H1 (cell line): Measurements from ENCODE around the gene SKIL. TPM values are rescaled to one million over a fixed set of nuclear protein-coding genes. Genes with fewer than 3 reads are reported as not detected.
A peak's percentile ranks its signal among the peaks of the same experiment; 100 is the strongest.

Source experiments
- CTCF ChIA-PET: fragments of 300-600 bp; sonication (Branson Sonifier 250); formaldehyde crosslinking; loops from one replicate; lab custom pipeline; 2021; ENCODE audit not compliant: partially characterized antibody; lab: Charles Lee
- POLR2A ChIA-PET: fragments of 300-600 bp; sonication (Branson Sonifier 250); formaldehyde crosslinking; loops from one replicate; lab custom pipeline; 2021; ENCODE audit warnings: inconsistent platforms; ENCODE audit not compliant: partially characterized antibody; lab: Charles Lee
- DNase-seq, 2 experiments: peaks; one replicate each; pipeline versions ENCODE4 v3.0.0 to v3.0.0-alpha.2; 2010 to 2022; ENCODE audit warnings: low spot score in 2 of 2, low read depth in 1 of 2, mixed read lengths in 1 of 2
- FAIRE-seq: peaks from 2 replicates; lab custom pipeline; 2011; peaks lifted over from hg19 to GRCh38; lab: Jason Lieb, UNC
- H2AFZ ChIP-seq: 2 replicates; pipeline ENCODE4 v1.8.1; 2012; ENCODE audit warnings: low read length, inconsistent platforms
- H2AK5ac ChIP-seq: 2 replicates; pipeline ENCODE4 v1.6.1; 2013; ENCODE audit warnings: low read depth, low read length
- H2BK120ac ChIP-seq: replicated peaks from 2 replicates; pipeline ENCODE3; 2013; ENCODE audit warnings: low read depth, low read length, inconsistent platforms
- H2BK12ac ChIP-seq: 2 replicates; pipeline ENCODE4 v1.6.1; 2013; ENCODE audit warnings: low read depth, low read length
- H2BK15ac ChIP-seq: 2 replicates; pipeline ENCODE4 v1.6.1; 2013; ENCODE audit warnings: low read length
- H2BK20ac ChIP-seq: 2 replicates; pipeline ENCODE4 v1.6.1; 2013; ENCODE audit warnings: low read length
- H2BK5ac ChIP-seq: 2 replicates; pipeline ENCODE4 v1.6.1; 2013; ENCODE audit warnings: low read depth, low read length
- H3K14ac ChIP-seq: 2 replicates; pipeline ENCODE4 v1.6.1; 2013; ENCODE audit warnings: inconsistent platforms; ENCODE audit not compliant: insufficient read length
- H3K18ac ChIP-seq: 2 replicates; pipeline ENCODE4 v1.6.1; 2013; ENCODE audit warnings: low read length; ENCODE audit errors: extremely low read depth
- H3K23ac ChIP-seq: 2 replicates; pipeline ENCODE4 v1.6.1; 2013; ENCODE audit warnings: inconsistent platforms; ENCODE audit not compliant: insufficient read length
- H3K23me2 ChIP-seq: 2 replicates; pipeline ENCODE4 v1.6.1; 2013; ENCODE audit warnings: low read depth, low read length
- H3K27ac ChIP-seq: 2 replicates; pipeline ENCODE4 v1.6.1; 2011; ENCODE audit warnings: low read depth, low read length, inconsistent platforms
- H3K27me3 ChIP-seq, 4 experiments: replicated peaks in 1 of 4; 1 replicate in 1 of 4; 2 replicates in 3 of 4; pipeline versions ENCODE4 v1.6.1 to v1.8.1; 2011 to 2013; ENCODE audit warnings: low read length in 3 of 4, mild to moderate bottlenecking in 3 of 4, inconsistent platforms in 2 of 4, mixed read lengths in 2 of 4, moderate library complexity in 1 of 4; ENCODE audit not compliant: control insufficient read depth in 3 of 4, insufficient read depth in 3 of 4; ENCODE audit errors: extremely low read depth in 1 of 4
- H3K36me3 ChIP-seq, 4 experiments: 2 replicates each; pipeline versions ENCODE4 v1.6.1 to v1.8.1; 2011 to 2013; ENCODE audit warnings: mild to moderate bottlenecking in 4 of 4, low read length in 3 of 4, moderate library complexity in 2 of 4, control low read depth in 1 of 4, inconsistent platforms in 1 of 4; ENCODE audit not compliant: insufficient read depth in 4 of 4, control insufficient read depth in 2 of 4
- H3K4ac ChIP-seq: replicated peaks from 2 replicates; pipeline ENCODE3; 2013; ENCODE audit warnings: low read length, low read depth, mixed read lengths, inconsistent platforms; ENCODE audit not compliant: insufficient read length
- H3K4me1 ChIP-seq, 4 experiments: replicated peaks in 1 of 4; 1 replicate in 1 of 4; 2 replicates in 3 of 4; pipeline versions ENCODE4 v1.6.1 to v1.8.1; 2011 to 2013; ENCODE audit warnings: low read length in 3 of 4, inconsistent platforms in 2 of 4, mixed read lengths in 1 of 4; ENCODE audit not compliant: insufficient read depth in 4 of 4, control insufficient read depth in 3 of 4
- H3K4me2 ChIP-seq, 2 experiments: 2 replicates each; pipeline versions ENCODE4 v1.6.1 to v1.8.1; 2011 to 2013; ENCODE audit warnings: low read depth in 2 of 2, low read length in 2 of 2, control low read depth in 1 of 2, inconsistent platforms in 1 of 2, mild to moderate bottlenecking in 1 of 2; ENCODE audit not compliant: insufficient read depth in 1 of 2
- H3K4me3 ChIP-seq, 4 experiments: fragments of 200-600, 300-600 bp in 1 of 4; sonication (generic), shearing (Covaris generic), sonication (Bioruptor Twin) in 1 of 4; 2 replicates each; pipeline versions ENCODE4 v1.5.1 to v1.8.1; 2011 to 2016; ENCODE audit warnings: low read length in 4 of 4, low read depth in 3 of 4, control low read depth in 2 of 4, inconsistent platforms in 2 of 4, mild to moderate bottlenecking in 2 of 4, mixed read lengths in 1 of 4, moderate library complexity in 1 of 4; ENCODE audit not compliant: insufficient read depth in 2 of 4; ENCODE audit errors: extremely low read depth in 1 of 4
- H3K56ac ChIP-seq: replicated peaks from 2 replicates; pipeline ENCODE3; 2013; ENCODE audit warnings: low read depth, mild to moderate bottlenecking, mixed read lengths, low read length, inconsistent platforms; ENCODE audit not compliant: insufficient read length
- H3K79me1 ChIP-seq: 2 replicates; pipeline ENCODE4 v1.6.1; 2013; ENCODE audit warnings: low read depth, low read length, control low read depth
- H3K79me2 ChIP-seq, 2 experiments: 2 replicates each; pipeline versions ENCODE4 v1.6.1 to v1.8.1; 2012 to 2013; ENCODE audit warnings: low read length in 2 of 2, mild to moderate bottlenecking in 2 of 2, inconsistent platforms in 1 of 2; ENCODE audit not compliant: insufficient read depth in 2 of 2, control insufficient read depth in 1 of 2
- H3K9ac ChIP-seq, 4 experiments: replicated peaks in 1 of 4; 1 replicate in 1 of 4; 2 replicates in 3 of 4; pipeline versions ENCODE4 v1.6.1 to v1.8.1; 2011 to 2013; ENCODE audit warnings: low read depth in 3 of 4, low read length in 3 of 4, control low read depth in 2 of 4, mild to moderate bottlenecking in 2 of 4, moderate library complexity in 2 of 4, inconsistent platforms in 1 of 4; ENCODE audit errors: extremely low read depth in 1 of 4
- H3K9me3 ChIP-seq, 2 experiments: 2 replicates each; pipeline versions ENCODE4 v1.6.1 to v1.8.1; 2012 to 2013; ENCODE audit warnings: mild to moderate bottlenecking in 2 of 2, moderate library complexity in 2 of 2, control low read depth in 1 of 2, inconsistent platforms in 1 of 2, low read depth in 1 of 2, low read length in 1 of 2, mixed read lengths in 1 of 2; ENCODE audit not compliant: insufficient read depth in 2 of 2
- H4K20me1 ChIP-seq, 2 experiments: replicated peaks in 1 of 2; 2 replicates each; pipeline versions ENCODE3 to v1.8.1; 2011 to 2013; ENCODE audit warnings: inconsistent platforms in 2 of 2, low read length in 2 of 2, mild to moderate bottlenecking in 1 of 2; ENCODE audit not compliant: insufficient read depth in 2 of 2, control insufficient read depth in 1 of 2
- H4K5ac ChIP-seq: 2 replicates; pipeline ENCODE4 v1.6.1; 2013; ENCODE audit warnings: low read length, low read depth, mixed read lengths, inconsistent platforms; ENCODE audit not compliant: insufficient read length
- H4K8ac ChIP-seq: 2 replicates; pipeline ENCODE4 v1.8.0; 2013; ENCODE audit warnings: mild to moderate bottlenecking, moderate library complexity, low read length, inconsistent platforms; ENCODE audit not compliant: insufficient read depth; ENCODE audit errors: extremely low read depth
- H4K91ac ChIP-seq: replicated peaks from 2 replicates; pipeline ENCODE3; 2013; ENCODE audit warnings: low read length, mixed read lengths, inconsistent platforms; ENCODE audit not compliant: insufficient read length
- POU5F1 ChIP-seq: IDR thresholded peaks from 2 replicates; pipeline ENCODE4 v1.6.1; 2011; ENCODE audit warnings: low read depth, mild to moderate bottlenecking, low read length, moderate library complexity
- RFX5 ChIP-seq: IDR thresholded peaks from 2 replicates; pipeline ENCODE4 v1.6.1; 2011; ENCODE audit warnings: low read depth, low read length, improper control_type of control experiment, borderline replicate concordance
- TAF1 ChIP-seq: IDR thresholded peaks from 2 replicates; pipeline ENCODE4 v1.6.1; 2011; ENCODE audit warnings: mild to moderate bottlenecking, low read depth, low read length
- WGBS, 2 experiments: shearing (Covaris generic) in 1 of 2; methylation state at CpG; one replicate each; pipeline versions ENCODE4 v1.1.6 to v1.1.7; 2013 to 2015; ENCODE audit warnings: low lambda C conversion rate in 2 of 2, mixed read lengths in 2 of 2, inconsistent platforms in 1 of 2, low coverage in 1 of 2, missing lambda C conversion rate in 1 of 2; ENCODE audit not compliant: insufficient replicate concordance in 2 of 2, insufficient coverage in 1 of 2, insufficient read length in 1 of 2; ENCODE audit errors: extremely low coverage in 1 of 2, missing lambda C conversion rate in 1 of 2; 5-methylcytosine and 5-hydroxymethylcytosine counted together
- polyA plus RNA-seq, 7 experiments: library from polyadenylated mRNA; depleted of rRNA in 3 of 7; stranded (reverse) in 5 of 7; unstranded in 2 of 7; fragments of >200 nt in 5 of 7; fragments of 200-250 nt in 2 of 7; gene quantifications; 1 replicate in 5 of 7; 2 replicates in 1 of 7; 4 replicates in 1 of 7; pipeline versions ENCODE4 v1.2.1 to v1.2.3, GENCODE V29; 2011 to 2013; ENCODE audit warnings: missing spikeins in 2 of 7, mixed read lengths in 2 of 7
- total RNA-seq: library from RNA; stranded (reverse); fragmentation: NEBNext Ultra II Directional; extraction: Animal tissue kit (Norgen Biotek cat#: 25700); gene quantifications from 2 replicates; pipeline ENCODE4 v1.2.1, GENCODE V29; 2021

Gene SKIL
- total and polyA plus RNA-seq, 2 of the 8 experiments (the other 6 are each of a cell fraction or from before 2014, with no cell fraction given), result 13.2 to 277 TPM

DNA sequence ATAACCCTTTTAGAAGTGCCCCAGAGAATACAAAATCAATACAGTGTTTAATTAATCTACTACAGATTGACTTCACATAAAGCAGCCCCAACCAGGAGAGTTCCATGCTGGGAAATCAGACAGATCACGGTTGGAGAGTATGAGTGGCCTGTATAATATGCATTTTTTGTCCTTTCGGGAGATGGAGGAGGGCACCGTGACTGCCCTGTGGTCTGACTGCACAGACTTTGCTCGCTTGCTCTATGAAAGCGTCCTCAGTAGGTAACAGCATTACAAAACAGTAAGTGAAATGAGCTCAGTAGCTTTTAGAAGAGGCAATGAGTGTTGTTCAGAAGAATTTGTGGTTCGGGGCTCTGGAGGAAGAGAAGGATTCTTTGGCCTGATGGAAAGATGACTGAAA, 34.2 kb upstream of the SKIL start:
- H4K91ac ChIP-seq, result no peak overlapping the region
- H2BK5ac ChIP-seq, result no peak overlapping the region
- DNase-seq (peak in 1 of 2 experiments; percentile 41), FAIRE-seq (no peak)
- H4K8ac ChIP-seq, result no peak overlapping the region; the same call in 1 of the 2 replicates
- peak overlapping the region in 1 of 2 experiments; percentile 33; a peak in 1 of 4 replicates for H3K4me2 ChIP-seq
- no peak overlapping the region for H3K23ac ChIP-seq
- no peak overlapping the region for H3K27ac ChIP-seq
- no peak overlapping the region for H3K9ac ChIP-seq
- no peak overlapping the region for H3K4ac ChIP-seq
- H2AK5ac ChIP-seq, result no peak overlapping the region
- 0 out of 2 replicates have a peak overlapping the region, but pooled peaks have one; percentile 24 for H2AFZ ChIP-seq
- H3K23me2 ChIP-seq, result no peaks in the 10 kb centered on the region; the same call in 1 of the 2 replicates
- CTCF ChIA-PET, result interaction anchor here (0.6 to 2.1 kb wide), 7 partner anchors 14 to 482 kb away, joined by 3 to 7 read pairs (median 4); no protein-coding TSS in a partner anchor
- H2BK20ac ChIP-seq, result no peak overlapping the region
- no peak overlapping the region for H2BK12ac ChIP-seq
- no peaks in the 10 kb centered on the region for H3K79me1 ChIP-seq
- H2BK15ac ChIP-seq, result no peak overlapping the region
- H3K14ac ChIP-seq, result no peak overlapping the region
- H4K5ac ChIP-seq, result no peak overlapping the region
- H3K18ac ChIP-seq, result no peak overlapping the region
- H3K4me3 ChIP-seq, result no peak overlapping the region
- no peak overlapping the region for H3K56ac ChIP-seq
- peaks cover 0 to 6% (median 0%) of the 10 kb centered on the region in 4 experiments; a peak in 1 of 8 replicates for H3K36me3 ChIP-seq
- H3K79me2 ChIP-seq, result no peaks in the 10 kb centered on the region
- H3K4me1 ChIP-seq, result peaks cover 0 to 11% (median 2%) of the 10 kb centered on the region in 4 experiments; a peak in 2 of 7 replicates
- TF ChIP-seq TAF1, result no peak
- no peak for TF ChIP-seq RFX5
- no peak for TF ChIP-seq POU5F1
- H3K27me3 ChIP-seq, result no peaks in the 10 kb centered on the region; a peak in 2 of 7 replicates
- peaks cover 8 to 20% of the 10 kb centered on the region in 2 experiments for H3K9me3 ChIP-seq
- 75% methylated on average over 6 of the region's 6 CpGs; no CpG with 5 or more reads in 1 of the 2 experiments for WGBS, 2 experiments
- POLR2A ChIA-PET, result no interaction called here
- no peaks in the 10 kb centered on the region for H4K20me1 ChIP-seq
- no peak overlapping the region for H2BK120ac ChIP-seq
